Central memory CD8-positive, alpha-beta T cell (primary cell): ENCODE measurements around the gene TMEM60.

Source experiments
- ATAC-seq: fragments of 150-1000 bp; cut with Tn5 transposase; replicated peaks from 2 replicates; pipeline ENCODE4 v1.10.0; 2022; ENCODE audit warnings: mild to moderate bottlenecking, moderate FRiP score, moderate number of reproducible peaks; ENCODE audit not compliant: poor library complexity, severe bottlenecking; ENCODE audit errors: extremely low read depth
- DNase-seq, 2 donors: peaks; one replicate each; pipeline ENCODE4 v3.0.0; 2021; ENCODE audit warnings: low spot score in 2 of 2
- H3K27ac Mint-ChIP-seq: one replicate; pipeline ENCODE4 v1.8.0; 2022; ENCODE audit warnings: low read depth, mild to moderate bottlenecking, moderate library complexity, mixed read lengths
- H3K27me3 Mint-ChIP-seq: one replicate; pipeline ENCODE4 v1.8.0; 2022; ENCODE audit warnings: mixed read lengths
- H3K36me3 Mint-ChIP-seq: one replicate; pipeline ENCODE4 v1.8.0; 2022; ENCODE audit warnings: mild to moderate bottlenecking, moderate library complexity, mixed read lengths; ENCODE audit not compliant: insufficient read depth
- H3K4me1 Mint-ChIP-seq: one replicate; pipeline ENCODE4 v1.8.0; 2022; ENCODE audit warnings: mixed read lengths
- H3K4me3 Mint-ChIP-seq: one replicate; pipeline ENCODE4 v1.8.0; 2022; ENCODE audit warnings: mild to moderate bottlenecking, moderate library complexity, mixed read lengths
- H3K9me3 Mint-ChIP-seq: one replicate; pipeline ENCODE4 v1.8.0; 2022; ENCODE audit warnings: mixed read lengths

TMEM60 gene

DNA sequence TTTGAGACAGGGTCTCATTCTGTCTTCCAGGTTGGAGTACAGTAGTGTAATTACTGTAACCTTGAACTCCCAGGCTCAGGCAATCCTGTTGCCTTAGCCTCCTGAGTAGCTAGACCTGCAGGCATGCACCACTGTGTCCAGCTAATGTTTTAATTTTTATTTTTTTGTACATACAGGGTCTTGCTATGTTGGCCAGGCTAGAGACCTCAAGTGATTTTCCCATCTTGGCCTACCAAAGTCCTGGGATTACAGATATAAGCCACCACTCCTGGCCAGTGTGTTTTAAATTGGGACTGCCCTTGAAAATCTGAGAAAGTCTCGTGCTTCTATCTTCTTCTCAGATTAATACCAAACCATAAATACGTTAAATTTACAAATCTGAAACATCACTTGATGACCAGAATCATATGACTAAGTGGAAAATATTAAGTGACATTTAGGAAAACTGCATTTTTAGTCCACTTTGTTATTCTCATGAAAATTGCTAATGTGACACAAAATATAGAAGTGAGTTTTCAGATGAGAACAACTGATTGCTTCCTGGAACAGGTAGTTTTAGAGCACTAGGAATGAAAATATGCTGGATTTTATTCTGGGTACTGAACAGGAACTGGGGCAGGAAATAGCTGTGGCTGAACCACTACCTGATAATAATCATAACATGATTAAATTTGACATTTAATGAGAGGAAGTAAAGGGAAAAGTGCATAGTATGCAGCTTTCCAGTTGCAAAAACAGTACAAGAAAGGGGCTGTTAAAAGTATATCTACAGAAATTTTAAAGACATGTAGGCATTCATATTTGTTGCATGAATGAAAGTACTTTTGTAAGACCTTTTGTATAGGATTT lies 4.5 kb upstream of the TMEM60 start:
- peaks cover 63% of the 10 kb centered on the region for H3K4me1 Mint-ChIP-seq
- ATAC-seq, result no peak

DNA sequence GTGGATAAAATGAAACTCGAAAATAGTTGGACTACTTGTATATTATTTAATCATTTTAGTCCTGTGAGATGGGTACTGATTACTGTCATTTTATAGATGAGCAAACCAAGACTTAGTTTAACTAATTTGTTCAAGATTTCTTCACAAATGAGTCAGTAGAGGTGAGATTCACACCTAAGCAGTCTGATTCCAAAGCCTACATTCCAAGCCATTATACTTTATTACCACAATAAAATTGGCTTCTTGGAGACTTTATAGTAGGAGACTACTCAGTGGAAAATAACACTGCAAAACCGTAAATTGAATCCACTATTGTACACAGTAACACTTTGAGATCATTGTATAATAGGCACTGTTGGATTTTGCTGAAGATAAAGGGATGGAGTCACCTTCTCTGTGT lies 2.5 kb upstream of the TMEM60 start:
- Mint-ChIP-seq H3K4me1 (peaks cover 69% of the 10 kb centered on the region), H3K4me3 (no peak overlapping the region), H3K36me3 (peaks cover 8% of the 10 kb centered on the region), H3K9me3 (no peaks in the 10 kb centered on the region), H3K27me3 (no peaks in the 10 kb centered on the region), H3K27ac (no peak overlapping the region)
- DNase-seq, result no peak
- ATAC-seq, result no peak

More for the DNA sequence above, 4.5 kb upstream of the TMEM60 start:
- DNase-seq, result no peak
- Mint-ChIP-seq H3K36me3 (peaks cover 7% of the 10 kb centered on the region), H3K27ac (peak overlapping the region; percentile 71), H3K4me3 (peak overlapping the region; percentile 42), H3K9me3 (no peaks in the 10 kb centered on the region), H3K27me3 (no peaks in the 10 kb centered on the region)

DNA sequence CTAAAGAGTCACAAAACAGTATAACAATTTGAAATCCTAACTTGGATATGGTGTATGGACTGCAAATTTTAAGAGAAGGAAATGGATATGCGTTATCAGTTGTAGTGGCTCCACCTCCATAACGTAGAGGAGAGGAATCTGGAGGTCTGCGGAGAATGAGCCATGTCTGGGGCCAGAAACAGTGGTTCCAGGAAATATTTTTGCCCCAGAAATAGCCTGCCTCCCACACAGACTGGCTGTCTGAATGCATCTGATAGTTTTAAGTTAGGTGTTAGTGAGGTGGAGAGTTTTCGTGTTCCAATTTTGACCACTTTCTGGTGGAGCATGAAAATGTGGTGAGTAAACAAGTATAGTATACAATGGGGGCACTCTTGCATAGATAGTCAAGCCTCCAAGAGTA lies 1.9 kb upstream of the TMEM60 start:
- ATAC-seq, result no peak
- Mint-ChIP-seq H3K27ac (peak overlapping the region; percentile 88), H3K9me3 (no peaks in the 10 kb centered on the region), H3K27me3 (no peaks in the 10 kb centered on the region), H3K4me1 (peaks cover 65% of the 10 kb centered on the region), H3K36me3 (peaks cover 8% of the 10 kb centered on the region), H3K4me3 (peak overlapping the region; percentile 88)
- no peak for DNase-seq

DNA sequence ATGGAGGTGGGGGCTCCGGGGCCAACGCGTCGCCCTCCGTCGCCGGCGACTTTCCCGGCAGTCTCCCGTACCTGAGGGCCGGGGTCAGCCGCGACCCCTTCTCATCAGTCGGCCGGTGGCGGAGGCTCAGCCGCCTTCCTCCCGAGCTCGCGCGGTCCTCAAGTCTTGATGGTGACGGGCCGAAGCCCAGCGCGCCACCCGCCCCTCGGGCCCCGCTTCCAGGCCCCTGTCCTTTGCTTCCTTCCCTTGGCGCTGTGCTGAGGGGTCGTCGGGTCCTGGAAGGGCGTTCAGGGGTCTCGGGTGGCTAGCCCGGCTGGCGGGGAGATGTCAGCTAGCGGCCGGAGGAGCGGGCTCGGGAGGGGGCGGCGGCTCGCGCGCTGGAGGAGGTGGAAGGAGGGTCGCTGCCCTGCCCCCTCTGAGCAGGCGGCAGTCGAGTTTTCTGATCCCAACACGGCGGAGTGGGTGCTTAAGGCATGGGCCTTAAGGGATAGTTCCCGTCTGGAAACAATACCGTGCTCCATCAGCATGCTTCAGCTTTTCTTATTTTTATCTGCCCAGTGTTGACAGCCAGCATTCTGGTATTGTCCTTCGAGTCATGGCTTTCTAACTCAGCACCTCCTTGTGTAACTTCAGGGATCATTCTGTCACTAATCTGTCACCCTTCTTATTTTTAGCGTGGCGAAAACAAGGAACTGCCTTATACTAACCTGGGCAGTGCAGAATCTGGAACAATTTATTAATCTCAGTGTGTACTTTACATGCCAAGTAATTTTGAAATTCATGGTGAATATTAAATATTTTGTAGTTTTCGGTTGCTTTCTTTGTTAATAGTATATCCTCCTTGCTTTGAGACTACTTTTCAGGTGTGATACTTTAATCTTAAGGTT lies 1.1 kb upstream of the TMEM60 start:
- Mint-ChIP-seq H3K9me3 (no peaks in the 10 kb centered on the region), H3K4me3 (peak overlapping the region; percentile 88), H3K4me1 (peaks cover 62% of the 10 kb centered on the region), H3K27me3 (no peaks in the 10 kb centered on the region), H3K36me3 (peaks cover 8% of the 10 kb centered on the region), H3K27ac (peak overlapping the region; percentile 88)
- DNase-seq (no peak), ATAC-seq (no peak)

DNA sequence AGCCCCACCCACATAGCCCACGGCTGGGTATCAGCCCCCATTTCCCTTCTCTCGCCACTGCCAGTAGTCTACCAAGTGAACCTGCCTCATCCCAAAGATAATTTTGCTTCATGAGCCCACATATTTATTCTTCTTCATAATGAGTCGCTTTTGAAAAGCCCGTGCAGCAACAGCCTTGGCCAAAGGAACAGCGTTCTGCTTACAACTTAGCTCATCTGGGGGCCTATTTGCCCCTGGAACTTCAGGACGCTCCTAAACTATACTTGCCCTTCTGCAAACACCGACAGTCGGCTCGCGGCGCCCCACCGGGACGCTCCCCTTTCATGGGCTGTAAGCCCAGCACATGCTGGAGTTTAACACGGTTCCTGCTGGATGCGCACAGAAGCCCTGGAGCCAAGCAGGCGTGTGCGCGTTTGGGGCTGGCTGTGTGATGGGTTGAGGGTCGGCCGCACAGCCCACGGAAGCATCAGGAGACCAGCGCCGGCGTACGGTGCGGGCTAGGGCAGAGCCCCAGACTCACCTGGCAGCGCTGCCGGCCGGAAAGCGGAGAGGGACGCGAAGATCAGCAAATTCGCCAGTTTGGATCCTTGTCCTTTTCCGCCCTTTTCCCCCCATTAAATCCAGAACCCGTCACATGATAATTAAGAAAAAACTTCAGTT lies 370 bp downstream of the TMEM60 start:
- peak; percentile 28 for ATAC-seq
- Mint-ChIP-seq H3K4me1 (peaks cover 55% of the 10 kb centered on the region), H3K27ac (peak overlapping the region; percentile 88), H3K36me3 (peaks cover 15% of the 10 kb centered on the region), H3K4me3 (peak overlapping the region; percentile 88), H3K9me3 (no peaks in the 10 kb centered on the region), H3K27me3 (no peaks in the 10 kb centered on the region)
- no peak for DNase-seq

DNA sequence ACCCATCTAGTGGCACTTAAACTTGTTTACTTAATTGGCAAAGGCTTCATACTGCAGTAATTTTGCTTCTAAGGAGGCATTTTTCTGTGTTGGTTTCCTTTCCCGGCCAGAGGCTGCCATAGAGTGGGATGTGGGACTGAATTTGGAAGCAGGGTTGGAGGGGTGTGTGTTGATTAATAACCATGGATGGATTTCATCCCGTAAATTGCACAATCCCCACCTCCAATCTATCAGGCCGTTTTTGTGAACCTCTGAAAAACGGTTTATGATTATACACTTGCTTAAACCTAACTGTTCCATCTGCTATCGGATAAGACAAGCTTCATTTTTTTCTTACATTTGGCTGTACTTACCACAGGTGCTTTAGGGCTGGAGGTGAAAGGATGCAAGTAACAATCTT lies 1.3 kb downstream of the TMEM60 start:
- ATAC-seq, result no peak
- peaks cover 16% of the 10 kb centered on the region for H3K36me3 Mint-ChIP-seq
- peaks cover 46% of the 10 kb centered on the region for H3K4me1 Mint-ChIP-seq
- H3K27ac Mint-ChIP-seq, result peak overlapping the region; percentile 40
- no peaks in the 10 kb centered on the region for H3K9me3 Mint-ChIP-seq
- no peak for DNase-seq
- H3K4me3 Mint-ChIP-seq, result peak overlapping the region; percentile 88
- no peaks in the 10 kb centered on the region for H3K27me3 Mint-ChIP-seq

DNA sequence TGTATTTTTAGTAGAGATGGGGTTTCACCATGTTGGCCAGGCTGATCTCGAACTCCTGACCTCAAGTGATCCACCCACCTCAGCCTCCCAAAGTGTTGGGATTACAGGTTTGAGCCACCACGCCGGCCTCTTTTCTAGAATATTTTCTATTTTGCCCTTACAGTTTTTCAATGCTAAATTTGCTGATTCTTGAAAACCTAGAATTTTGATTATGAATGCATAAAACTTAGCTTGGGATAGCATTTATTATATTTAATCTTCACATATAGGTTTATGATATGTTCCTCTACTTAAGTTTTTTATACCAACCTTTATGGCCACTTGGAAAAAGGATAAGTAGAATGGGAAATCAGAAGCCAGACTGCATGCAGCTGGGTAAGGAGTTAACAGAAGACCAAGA lies 2.1 kb downstream of the TMEM60 start:
- peak overlapping the region; percentile 40 for H3K27ac Mint-ChIP-seq
- peaks cover 42% of the 10 kb centered on the region for H3K4me1 Mint-ChIP-seq
- peaks cover 16% of the 10 kb centered on the region for H3K36me3 Mint-ChIP-seq
- H3K4me3 Mint-ChIP-seq, result peak overlapping the region; percentile 88
- no peaks in the 10 kb centered on the region for H3K9me3 Mint-ChIP-seq
- DNase-seq (no peak), ATAC-seq (no peak)
- no peaks in the 10 kb centered on the region for H3K27me3 Mint-ChIP-seq

DNA sequence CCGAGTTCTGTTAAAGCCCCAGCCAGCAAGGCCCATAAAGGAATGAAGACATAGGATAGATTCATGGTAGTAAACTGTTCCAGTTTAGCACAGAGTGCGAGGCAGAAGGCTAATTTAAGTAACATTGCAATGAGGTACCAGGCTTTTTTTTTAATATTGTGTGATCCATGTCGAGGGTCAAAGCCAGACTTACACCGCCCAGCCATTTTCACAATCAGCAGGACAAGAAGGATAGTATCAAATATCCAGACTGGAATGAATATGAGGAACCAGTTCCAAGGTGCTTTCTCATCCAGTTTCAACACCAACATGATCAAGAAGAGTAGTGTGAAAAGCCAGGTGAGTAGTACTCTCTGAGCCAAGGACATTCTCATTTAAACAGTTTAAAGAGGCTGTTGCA lies 4.2 kb downstream of the TMEM60 start:
- Mint-ChIP-seq H3K4me1 (peaks cover 31% of the 10 kb centered on the region), H3K27me3 (no peaks in the 10 kb centered on the region), H3K9me3 (no peaks in the 10 kb centered on the region), H3K36me3 (peaks cover 16% of the 10 kb centered on the region), H3K27ac (no peak overlapping the region), H3K4me3 (no peak overlapping the region)
- DNase-seq, result no peak
- no peak for ATAC-seq

DNA sequence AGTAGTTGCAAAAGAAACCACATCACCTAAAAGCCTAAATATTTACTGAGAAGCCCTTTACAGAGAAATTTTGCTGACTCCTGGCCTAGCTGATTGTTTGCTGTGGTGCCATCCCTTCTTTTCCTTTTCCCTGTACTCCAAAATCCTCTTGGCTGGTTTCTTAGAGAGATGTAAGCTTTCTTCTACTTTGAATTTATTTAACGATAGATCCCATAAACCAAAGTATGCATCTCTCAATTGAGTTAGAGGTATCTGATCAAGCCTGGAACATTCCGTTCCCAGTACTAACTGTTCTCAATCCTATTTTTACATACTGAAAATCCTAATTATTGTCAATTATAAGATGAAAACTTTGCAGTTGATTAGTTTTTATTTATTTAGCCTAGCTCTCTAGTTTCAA lies 6.3 kb downstream of the TMEM60 start:
- no peak for ATAC-seq
- Mint-ChIP-seq H3K36me3 (peaks cover 8% of the 10 kb centered on the region), H3K27ac (no peak overlapping the region), H3K4me3 (no peak overlapping the region), H3K27me3 (no peaks in the 10 kb centered on the region), H3K9me3 (no peaks in the 10 kb centered on the region), H3K4me1 (peaks cover 27% of the 10 kb centered on the region)
- DNase-seq, result no peak

DNA sequence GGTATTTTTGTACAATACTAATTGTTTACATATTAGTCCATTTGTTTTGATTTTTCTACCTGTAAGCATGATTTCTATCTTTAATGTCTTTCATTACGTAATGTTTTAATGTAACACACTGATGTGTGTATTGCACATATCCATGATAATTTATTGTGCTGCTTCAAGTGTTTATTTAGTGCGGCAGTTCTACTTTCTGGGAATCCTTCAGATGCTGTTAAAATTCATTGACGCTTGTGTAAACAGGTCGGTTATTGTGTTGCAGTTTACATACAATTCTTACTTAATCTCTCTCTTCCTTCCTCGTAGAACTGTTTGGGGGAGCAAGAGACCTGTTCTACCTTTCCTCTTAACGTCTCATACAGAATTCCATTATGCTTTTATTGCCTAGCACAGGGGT lies 6.9 kb downstream of the TMEM60 start:
- Mint-ChIP-seq H3K4me3 (no peak overlapping the region), H3K27ac (no peak overlapping the region), H3K36me3 (peaks cover 9% of the 10 kb centered on the region), H3K27me3 (no peaks in the 10 kb centered on the region), H3K4me1 (peaks cover 22% of the 10 kb centered on the region), H3K9me3 (no peaks in the 10 kb centered on the region)
- DNase-seq (no peak), ATAC-seq (no peak)

DNA sequence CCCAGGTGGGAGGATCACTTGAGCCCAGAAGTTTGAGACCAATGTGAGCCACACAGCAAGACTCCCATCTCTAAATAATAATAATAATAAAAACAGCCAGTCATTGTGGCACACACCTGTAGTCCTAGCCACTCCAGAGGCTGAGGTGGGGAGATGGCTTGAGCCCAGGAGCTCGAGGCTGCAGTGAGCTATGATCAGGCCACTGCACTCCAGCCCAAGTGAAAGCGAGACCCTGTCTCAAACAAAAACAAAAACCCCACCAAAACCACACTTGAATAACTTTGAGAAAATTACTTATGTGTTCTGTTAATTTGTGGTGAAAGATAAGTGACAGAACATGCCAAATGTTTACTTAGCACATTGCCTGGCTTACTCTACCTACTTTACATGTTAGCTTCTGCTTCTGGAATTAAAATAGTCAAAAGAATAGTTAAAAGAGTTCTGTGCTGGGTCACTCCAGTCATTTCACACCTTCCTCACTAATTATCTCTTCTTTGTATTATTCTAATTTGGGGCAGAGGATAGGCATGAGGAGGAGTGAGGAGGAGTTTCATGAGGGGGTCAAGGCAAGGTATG lies 9.8 kb downstream of the TMEM60 start:
- Mint-ChIP-seq H3K9me3 (no peaks in the 10 kb centered on the region), H3K27ac (no peak overlapping the region), H3K4me3 (no peak overlapping the region), H3K36me3 (peaks cover 5% of the 10 kb centered on the region), H3K27me3 (no peaks in the 10 kb centered on the region), H3K4me1 (peaks cover 6% of the 10 kb centered on the region)
- no peak for DNase-seq
- ATAC-seq, result no peak

DNA sequence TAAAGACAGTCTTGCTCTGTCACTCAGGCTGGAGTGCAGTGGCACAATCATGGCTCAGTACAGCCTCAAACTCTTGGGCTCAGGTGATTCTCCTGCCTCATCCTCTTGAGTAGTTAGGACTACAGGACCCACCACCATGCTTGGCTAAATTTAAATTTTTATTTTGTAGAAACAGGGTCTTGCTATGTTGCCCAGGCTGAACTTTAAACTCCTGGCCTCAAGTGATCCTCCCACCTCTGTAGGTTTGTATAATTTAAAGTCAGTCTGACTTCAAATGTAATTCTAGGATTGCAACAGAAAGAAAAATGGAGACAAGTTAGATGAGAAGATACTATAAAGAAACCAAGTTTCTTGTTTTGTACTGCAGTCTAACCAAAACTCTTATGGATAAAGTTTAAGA lies 11.5 kb downstream of the TMEM60 start:
- DNase-seq, result no peak
- Mint-ChIP-seq H3K36me3 (peaks cover 6% of the 10 kb centered on the region), H3K4me3 (no peak overlapping the region), H3K27ac (no peak overlapping the region), H3K4me1 (peaks cover 6% of the 10 kb centered on the region), H3K27me3 (no peaks in the 10 kb centered on the region), H3K9me3 (no peaks in the 10 kb centered on the region)
- ATAC-seq, result no peak
